ENCODE data around the gene C3orf20.

Gene C3orf20

DNA sequence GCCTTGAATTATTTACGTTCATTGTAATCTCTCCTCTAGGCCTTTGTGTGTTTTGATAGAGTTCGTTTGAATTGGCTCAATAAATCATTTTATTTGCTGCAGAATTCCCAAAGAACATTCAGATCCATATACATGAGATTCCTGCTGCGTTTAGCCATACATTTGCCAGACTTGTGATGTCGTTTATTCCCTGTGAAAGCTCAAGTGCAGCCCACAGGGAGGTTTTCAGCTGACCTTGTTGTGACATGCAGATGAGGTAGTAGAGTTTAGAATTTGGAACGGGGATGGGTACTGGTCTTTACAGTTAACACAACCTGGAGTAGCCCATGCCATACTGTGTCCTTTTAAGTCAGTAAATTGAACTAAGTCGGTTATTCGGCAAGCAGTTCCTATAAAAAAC is at the start of gene C3orf20:
Gene C3orf20 (plus strand): TSS at position 301 of the 400 bp plus-strand sequence. CDS start 7,573 bp downstream, outside the sequence.
- no peak for DNase-seq

DNA sequence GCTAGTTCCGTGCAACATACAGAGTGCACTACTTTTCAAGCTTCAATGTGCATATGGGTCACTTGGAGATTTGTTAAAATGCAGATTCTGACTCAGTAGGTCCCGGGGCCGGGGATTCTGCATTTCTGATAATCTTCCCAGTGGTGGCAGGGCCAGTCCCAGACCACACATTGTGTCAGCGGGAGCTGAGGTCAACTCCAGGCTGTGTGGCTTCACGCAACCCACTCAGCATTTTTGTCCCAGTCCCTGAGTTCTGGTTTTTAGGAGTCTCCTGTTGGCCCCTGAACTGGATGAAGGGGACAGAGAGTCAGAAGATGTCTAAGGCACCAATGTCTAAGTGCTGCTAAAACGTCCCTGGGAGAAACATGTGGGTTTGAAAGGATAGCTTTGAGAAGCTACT is 49.5 kb upstream of the C3orf20 start:
- no peak for DNase-seq

DNA sequence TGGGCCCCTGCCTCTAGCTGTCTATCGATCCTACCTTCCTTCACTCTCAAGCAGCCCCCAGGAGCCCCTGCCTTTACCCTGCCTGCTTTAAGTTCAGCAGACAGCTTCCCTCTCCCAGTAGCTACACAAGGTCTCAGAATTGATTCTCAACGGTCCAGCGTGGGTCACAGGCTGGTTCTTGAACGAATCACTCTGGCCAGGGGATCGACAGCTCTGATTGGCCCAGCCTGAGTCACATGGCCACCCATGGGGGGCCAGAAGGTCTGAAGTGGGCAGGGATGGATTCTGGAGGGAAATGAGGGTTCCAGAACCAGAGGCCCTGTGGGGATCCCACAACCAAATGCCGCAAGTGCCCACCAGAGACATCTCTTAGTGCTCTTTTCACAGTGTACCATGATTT is 47.1 kb upstream of the C3orf20 start:
- DNase-seq: no peak

DNA sequence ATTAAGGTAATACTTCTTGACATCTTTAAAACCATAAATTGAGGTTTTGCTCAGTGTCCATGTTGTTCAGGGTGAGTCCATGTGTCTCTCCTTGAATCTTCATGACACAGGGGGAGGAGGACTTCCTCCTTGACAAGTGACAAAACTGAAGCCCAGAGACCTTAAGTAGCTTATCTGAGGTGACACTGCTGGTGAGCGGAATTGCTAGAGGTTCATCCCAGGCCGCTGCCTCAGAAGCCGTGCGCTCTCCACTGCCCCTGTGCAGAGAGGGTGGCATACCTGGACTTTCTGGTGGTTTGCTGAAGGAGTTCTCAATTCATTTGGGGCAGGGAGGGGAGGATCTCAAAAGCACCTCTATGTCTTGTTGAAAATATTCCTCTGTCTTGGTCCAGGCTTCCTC is 46.5 kb upstream of the C3orf20 start:
- no peak for DNase-seq

DNA sequence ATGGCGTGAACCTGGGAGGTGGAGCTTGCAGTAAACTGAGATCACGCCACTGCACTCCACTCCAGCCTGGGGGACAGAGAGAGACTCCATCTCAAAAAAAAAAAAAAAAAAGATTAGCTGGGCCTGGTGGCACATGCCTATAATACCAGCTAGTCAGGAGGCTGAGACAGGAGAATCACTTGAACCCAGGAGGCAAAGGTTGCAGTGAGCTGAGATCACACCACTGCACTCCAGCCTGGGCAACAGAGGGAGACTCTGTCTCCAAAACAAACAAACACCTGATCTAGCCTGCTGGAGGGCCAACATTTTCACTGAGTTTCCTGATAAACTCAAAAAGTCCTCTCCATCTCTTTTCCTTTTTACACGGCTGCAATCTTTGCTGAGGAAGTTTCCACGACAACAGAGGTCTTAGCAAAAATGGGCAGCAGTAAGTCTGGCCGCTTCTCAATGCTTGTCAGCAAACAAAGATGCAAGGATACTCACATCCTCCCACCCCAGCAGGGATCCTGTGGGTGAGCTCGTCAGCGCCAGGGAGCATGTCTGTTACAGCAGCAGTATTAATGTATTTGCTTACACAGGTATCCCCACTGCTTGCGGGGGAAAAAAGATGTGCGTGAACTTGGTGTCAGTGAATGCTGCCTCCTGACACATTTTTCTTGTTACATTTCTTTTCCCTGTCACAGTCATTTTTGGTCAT is 44.4 kb upstream of the C3orf20 start:
- DNase-seq: no peak

DNA sequence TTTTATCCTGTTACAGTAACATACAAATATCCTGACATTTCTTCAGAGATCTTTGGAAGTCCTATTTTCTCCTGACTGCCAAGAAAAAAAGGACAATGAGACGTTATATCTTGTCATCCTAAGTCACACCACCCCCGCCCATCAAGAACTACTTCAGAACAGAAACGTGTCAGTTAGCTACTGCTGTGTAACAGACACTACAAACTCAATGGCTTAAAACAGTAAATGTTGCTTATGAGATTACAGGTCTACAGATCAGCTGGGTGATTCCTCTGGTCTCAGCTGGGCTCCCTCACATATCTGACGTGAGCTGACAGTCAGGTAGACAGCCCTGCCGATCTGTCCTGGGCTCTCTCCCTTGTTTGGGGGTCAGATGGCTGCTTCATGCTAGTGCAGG is 43.8 kb upstream of the C3orf20 start:
- DNase-seq: no peak

DNA sequence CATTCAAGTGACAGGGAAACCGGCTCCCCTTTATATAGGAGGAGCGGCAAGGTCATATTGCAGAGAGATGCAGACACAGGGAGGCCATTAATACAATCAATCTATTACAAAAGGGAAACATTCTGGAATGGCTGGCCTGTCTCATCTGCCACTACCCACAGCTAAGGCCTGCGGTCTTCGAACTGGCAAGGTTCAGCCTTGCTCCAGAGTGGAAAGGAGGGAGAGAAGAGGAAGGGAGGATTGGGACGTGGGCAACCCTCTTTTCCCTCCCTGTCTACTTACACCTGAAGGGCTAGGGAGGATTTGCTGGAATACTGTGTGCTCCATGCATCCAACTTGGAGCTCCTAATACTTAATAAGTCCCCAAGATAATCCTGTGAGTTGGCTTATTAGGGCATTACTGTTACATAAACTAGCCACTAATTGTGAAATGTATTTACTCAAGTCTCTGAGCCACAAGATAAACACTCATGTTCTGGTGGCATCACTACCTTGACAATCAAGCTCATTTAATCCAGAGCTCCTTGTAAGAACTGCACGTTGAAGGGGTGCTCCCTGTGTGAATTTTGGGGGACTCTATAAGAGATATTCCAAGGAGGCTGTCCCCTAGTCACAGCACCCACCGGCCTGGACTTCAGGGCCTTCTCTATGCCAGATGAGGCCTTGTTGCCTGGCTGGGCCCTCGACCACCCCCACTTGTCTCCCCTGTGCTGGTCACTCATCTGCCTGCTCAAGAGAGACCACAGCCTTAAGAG is 43.1 kb upstream of the C3orf20 start:
- no peak for DNase-seq

DNA sequence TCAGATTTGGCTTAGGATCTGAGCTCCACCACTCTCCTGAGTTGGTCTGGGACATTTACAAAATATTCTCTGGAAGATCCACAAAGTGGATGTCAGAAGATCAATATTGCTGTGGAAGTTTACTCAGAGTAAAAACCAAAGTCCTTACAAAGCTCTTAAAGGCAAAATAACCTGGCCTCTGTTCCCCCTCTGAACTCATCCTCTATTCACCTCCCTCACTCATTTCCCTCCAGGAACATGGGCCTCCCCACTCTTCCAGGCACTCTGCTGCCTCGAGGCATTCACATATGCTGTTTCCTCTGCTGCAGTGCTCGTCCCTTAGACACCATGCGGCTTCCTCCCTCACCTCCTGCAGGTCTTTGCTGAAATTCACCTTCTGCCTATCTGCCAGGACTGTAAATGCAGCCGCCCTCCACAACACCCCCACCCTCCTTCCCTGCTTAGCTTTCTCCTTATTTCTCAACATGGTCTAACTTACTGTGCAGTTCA is 42.5 kb upstream of the C3orf20 start:
- DNase-seq: no peak

DNA sequence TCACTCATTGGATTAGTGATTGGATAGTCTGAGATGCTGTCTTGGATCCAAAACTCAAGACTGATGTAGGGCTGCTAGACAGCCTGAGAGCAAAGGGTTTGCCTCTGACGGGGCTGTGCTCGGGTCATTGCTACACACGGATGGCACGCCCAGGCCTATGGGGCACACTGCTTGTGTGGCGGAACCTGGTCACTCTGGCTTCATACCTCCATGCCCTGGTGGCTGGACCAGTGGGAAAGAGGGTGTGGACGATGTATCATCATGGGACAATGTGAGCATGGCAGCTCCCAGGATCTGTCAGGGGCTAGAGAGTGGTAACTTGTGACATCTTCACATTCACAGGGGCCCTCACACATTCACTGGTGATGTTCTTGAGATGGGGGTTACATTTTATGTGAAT is 41.5 kb upstream of the C3orf20 start:
- DNase-seq: no peak

DNA sequence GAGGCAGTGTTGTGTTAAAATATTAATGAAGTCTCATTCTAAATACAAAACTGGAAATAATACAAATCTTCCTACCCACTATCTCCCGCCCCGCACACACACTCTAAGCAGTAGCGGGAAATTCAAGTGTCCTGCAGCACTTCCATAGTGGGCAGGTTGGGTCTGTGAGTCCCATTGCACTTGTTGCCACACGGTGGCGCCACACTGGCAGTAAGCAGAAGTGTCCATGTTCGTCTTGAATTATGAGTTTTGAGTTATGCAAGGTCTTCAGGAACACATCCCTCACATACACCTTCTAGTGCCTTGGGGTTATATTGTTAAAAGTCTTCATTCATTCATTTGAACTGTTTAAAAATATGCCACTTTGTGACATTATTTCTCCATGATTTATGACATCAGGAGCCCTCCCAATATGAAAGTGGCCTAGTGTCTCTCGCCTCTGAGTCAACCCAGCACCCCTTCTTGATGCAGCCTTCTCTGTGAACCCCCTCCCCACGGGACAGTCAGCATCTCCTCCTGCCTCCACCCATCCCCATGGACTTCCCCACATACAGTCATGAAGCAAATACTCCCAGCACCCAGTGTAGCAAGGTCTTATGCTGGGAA is 41.0 kb upstream of the C3orf20 start:
- DNase-seq: no peak

DNA sequence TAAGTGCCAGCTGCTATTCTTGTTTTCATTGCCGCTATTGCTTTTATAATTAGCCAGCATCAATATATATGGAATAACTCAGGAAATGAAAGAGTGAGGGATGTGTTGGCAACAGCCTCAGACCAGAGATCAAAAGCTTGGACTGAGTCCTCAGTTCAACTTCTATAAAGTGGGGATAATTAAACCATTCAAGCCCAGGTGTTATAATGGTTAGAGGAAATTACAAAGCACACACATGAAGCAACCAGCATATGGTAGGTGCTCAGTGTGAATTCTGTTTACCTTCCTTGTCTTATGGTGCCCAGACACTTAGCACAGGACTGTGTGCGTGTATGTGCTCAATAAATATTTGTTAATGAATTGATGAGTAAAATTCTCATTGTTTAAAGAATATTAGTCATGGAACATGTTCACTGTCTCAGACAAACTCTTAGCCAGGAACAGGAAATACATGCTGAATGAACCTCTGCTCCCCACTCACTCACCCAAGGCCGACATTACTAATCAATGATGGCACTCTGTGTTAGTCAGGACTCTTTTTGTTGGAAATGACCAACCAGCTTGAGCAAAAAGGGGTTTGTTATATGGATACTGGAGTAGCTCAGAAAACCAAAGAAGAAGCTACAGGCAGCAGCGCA is 40.1 kb upstream of the C3orf20 start:
- DNase-seq: no peak

DNA sequence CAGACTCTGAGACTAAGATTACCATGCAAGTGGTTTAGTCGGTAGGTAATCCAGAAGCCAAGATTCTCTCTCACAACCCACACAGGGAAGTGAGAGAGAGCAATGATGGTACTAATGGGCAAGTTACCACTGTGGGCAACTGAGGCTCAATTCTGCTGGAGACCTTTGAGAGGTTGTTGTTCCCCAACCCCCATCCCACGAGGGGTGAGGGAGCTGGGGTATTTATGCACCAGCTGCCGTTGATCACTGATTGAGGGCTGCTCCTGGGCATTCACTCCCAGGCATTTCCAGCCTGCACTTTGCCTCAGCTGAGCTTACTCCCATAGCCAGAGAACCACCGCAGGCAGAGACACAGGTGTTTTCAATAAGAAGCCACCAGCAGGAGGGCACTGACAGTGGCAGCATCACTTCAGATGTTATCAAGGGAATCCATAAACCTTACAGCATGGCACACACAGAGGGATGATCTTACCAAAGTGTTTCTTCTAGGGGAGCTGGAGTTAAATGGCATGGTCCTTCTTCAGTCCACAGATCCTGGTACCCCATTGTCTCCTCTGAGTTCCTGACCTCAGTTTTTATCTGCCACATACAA is 38.3 kb upstream of the C3orf20 start:
- no peak for DNase-seq

DNA sequence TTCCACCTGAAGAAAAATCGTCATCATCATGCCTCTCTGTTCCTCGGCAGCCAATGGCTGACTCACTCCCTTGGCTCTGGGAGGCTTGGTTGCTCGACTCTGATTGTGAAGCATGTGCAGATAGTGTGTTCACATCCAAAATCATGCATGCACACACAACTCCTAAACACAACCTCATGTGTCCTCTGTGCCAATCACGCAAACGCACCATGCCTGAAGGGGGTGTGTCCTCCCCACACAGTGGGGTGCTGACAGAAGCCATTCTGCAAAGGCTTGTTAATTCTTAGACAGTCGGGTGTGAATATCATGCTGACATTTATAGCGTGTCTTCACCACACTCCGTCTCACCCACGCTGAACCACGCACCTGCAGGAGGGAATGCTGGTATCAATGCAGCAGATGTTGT is 34.8 kb upstream of the C3orf20 start:
- no peak for DNase-seq

DNA sequence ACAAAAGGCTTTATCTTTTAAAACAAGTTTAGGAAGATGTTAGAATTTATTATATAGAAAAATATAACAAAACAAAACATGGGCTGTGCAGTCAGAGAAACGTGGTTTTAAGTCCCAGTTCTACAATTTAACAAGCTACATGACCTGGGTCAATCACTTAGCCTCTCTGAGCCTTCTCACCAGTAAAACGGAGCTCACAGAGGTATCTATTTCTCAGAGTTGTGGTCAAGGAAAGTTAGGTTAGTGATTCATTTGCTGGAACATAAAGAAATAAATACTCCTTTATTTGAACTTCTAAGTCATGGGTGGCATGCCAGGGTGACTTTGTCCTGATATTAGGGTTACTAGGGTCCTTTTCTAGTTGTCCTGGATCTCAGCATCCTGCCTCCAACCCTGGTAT is 34.2 kb upstream of the C3orf20 start:
- no peak for DNase-seq

DNA sequence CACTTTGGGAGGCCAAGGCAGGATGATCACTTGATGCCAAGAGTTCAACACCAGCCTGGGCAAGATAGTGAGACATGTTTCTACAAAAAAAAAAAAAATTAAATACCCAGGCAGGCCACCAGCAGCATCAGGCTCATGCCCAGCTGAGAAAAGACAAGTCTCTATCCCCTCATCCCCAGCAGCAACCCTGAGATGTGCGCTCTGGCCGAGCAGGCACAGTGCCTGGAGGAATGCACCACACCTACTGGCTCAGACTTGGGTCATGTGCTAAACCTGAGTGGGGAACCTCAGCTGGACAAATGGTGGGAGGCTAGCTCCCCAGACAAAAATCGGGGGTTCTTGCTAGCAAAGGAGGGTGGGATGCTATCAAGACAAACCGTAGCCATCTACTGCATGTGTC is 33.6 kb upstream of the C3orf20 start:
- no peak for DNase-seq

DNA sequence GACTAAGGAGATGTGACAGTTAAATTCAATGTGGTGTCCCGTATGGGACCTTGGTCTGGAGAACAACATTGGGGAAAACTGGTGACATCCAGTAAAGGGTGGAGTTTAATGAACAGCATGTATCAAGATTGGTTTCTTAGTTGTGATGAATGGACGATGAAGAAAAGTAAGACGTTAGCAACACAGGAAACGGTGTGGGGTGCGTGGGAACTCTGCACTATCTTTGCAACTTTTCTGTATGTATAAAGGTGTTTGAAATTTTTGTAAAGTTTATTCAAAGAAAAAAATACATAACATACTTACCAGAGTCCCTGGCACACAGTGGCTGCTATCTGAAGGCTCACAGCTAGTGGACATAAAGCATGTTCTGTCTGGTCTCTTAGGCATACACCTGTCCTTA is 29.5 kb upstream of the C3orf20 start:
- DNase-seq: no peak

DNA sequence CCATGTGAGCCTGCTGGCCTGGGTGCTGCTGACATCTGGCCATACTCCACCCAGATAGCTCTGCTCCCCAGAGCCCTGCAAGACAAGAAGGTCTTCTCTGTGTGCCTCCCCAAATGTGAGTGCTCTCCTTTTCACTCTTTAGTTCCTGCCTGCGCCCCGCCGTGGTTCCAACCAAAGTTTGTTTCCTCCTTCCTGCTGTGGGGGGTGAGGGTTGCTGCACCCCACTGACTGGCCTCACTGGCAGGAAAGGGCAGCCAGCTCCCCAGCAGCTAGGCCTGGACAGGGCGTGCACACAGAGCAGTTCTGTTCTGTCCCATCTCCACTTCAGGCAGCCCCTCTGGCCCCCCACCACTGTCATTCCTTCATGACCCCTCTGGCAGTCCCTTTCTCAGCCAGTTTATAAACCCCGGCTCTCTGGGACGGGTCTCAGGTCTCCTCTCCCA is 28.8 kb upstream of the C3orf20 start:
- DNase-seq: no peak

DNA sequence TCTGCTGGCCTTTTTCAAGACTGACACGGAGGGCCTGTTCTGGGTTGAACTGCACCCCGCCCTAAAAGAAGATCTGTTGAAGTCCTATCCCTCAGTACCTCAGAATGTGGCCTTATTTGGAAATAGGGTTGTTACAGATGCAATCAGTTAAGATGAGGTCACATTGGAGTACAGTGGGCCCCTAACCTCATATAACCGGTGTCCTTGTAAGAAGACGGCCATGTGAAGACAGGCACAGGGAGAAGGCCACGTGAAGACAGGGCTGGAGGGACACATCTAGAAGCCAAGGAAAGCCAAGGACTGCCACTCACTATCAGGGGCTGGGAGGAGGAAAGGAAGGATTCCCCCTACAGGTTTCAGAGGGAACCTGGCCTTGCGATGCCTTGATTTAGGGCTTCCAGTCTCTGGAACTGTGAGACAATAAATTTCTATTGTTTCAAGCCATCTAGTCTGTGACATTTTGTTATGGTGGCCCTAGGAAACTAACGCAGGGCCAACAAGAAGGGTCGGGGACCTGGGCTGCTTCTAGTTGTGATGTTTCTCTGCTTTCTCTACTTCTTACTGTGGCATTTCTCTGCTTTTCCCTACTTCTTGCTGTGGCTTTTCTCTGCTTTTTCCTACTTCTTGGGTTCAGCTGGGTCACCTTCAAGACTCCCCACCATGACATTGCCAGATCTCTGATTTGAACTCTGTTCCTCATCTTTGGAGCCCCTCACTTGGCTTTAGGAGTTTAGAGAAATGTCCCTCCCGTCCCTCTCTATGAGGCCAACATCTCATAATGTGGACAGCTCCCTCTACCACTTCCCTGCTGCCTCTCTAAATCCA is 28.1 kb upstream of the C3orf20 start:
- DNase-seq: no peak

DNA sequence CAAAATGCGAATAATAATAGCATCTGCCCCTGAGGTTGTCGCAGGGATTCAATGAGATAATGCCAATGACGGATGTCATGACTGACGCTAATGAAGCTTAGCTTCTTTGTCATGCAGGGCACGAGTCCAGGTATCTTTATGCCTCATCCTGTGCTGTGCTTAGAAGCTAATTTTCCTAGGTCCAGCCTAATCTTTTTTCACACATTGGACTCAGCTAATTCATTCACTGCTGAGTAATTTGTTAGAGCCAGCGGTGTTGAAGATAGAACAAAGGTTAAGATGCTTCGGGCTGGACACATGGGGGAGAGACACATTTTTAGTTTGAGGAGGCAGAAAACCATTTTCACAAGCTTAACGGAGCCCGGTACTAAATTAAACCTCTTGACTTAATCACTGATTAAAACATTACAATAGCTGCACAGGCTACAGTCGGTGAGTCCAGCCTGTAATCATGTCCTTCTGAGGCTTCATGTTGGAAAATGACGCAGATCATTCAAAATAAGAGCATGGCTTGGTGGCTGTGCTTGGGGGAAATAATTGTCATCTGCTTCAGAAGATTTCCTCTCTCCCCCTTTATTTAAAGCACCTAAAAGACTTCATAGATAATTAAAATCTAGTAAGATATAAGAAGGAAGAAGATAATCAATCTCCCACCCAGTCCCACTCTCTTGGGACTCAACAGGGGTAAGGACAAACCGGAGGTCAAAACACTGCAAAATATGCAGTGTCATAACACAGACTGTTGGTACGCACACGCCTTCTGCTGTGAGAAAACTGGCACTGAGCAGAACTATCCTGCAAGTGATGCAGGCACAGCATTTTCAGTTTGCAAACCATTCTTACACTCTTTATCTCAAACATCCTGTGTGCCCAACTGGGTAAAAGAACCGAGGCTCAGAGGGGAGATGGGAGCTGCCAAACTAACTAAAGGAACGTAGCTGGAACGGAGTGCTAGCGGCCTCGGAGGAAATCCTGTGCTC is 26.7 kb upstream of the C3orf20 start:
- DNase-seq: no peak

DNA sequence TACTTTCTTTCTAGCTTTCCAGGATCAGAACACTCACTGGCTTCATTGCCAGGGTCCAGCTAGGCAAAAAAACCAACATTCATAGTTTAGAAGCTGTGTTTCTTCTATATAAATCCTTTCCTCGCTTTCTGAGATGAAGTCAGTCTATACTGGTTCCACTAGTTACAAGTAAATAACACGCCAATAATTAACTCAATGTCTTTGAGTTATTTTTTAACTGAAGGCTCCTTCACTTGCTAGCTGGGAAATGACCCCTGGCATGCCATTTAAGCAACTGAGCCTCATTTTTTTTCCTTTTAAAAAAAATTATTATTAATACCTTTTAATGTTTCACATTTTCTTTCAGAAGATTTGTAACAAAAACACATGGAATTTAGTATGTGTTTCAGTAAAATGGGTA is 25.5 kb upstream of the C3orf20 start:
- DNase-seq: no peak

DNA sequence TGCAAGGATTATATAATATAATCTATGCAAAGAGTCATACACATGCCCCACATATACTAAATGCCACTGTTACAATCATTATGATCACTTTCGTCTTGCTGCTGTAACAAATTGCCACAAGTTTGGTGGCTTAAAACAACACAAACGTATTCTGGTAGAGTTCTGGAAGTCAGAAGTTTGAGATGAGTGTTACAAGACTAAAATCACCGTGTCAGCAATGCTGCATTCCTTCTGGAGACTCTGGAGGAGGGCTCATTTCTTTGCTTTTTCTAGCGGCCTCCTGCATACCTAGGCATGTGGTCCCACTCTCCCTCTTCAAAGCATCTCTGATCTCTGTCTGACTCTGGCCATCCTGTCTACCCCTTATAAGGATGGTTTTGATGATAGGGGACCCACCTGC is 24.7 kb upstream of the C3orf20 start:
- no peak for DNase-seq
